GM21737 (cell line): ENCODE data around the gene SRCIN1.
"Not testable (repeated sequence)": the region's sequence is repeated elsewhere in the genome, so short reads cannot be mapped to it uniquely, and the experiment has no call there.

Source experiments
- ATAC-seq: cut with Tn5 transposase; IDR thresholded peaks from one replicate; pipeline ENCODE4 v1.9.1; 2021; ENCODE audit warnings: mild to moderate bottlenecking, moderate library complexity; ENCODE audit not compliant: unreplicated experiment

SRCIN1 gene

DNA sequence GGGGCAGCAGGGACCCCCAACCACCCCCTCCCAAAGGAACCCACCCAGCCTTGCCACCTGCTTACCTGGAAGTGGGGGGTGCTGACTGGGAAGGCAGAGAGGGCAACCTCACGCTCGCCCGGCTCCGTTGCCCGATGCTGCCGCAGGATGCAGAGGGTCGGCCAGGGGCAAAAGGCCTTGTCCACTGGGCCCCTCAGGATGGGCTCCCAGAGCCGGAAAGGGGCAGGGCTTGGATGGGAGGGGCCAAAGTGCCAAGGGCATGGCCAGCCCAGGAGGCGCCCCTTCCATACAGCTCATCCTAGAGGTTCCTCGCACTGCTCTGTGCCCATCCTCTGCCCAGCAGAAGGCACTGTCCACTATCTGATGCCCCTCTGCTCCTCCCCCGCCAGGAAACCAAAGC, 59.4 kb downstream of the SRCIN1 start:
- ATAC-seq, result no peak

- no peak for ATAC-seq
Measured at GRCh38 chr17:38545531-38546225, 60.1 kb downstream of the SRCIN1 start.

DNA sequence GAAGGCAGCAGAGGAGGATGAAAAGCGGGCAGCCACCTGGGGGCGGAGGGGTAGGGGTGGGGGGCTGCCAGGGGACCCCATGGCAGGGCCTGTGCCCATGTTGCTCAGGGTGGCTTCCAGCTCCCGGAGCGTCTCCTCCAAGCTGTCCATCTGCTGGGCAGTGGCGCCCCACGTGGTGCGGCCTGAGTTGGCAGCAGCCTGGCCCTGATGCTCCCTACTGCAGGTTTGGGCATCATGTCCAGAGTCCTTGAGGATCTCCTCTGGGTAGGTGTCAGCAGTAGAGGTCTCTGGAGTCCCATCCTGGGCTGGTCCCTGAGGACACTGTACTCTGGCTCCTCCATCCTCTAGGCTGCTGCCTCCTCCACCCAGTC, 60.9 kb downstream of the SRCIN1 start:
- no peak for ATAC-seq

DNA sequence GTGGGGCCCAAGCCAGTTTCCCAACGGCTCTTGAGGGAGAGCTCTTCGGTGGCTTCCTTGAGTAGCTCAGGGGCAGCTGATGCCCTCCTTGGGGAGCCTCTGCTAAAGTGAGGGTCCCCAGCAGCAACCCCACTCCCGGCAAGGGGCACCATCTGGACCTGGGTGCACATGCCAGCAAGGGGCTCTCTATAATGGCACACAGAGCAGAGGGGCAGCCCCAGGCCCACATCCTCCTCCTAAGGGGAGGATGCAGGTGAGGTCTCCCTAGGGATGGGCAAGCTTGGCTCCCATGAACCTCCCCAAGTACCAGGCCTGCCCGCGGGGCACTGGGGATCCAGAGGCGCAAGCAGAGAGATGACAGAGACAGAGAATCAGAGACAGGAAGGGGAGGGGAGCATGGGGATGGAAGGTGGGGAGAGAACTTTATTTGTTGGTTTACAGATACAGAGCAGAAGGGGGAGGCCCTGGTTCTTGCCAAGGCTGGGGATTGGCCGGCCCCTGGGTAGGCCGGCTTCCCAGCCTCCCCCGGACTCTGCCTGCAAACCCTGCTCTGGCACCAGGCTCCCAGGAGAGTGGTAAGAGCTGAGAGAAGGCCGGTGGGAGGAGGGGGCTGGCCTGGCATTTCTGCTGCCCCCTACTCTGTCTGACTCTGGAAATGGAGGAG, 61.4 kb downstream of the SRCIN1 start:
- ATAC-seq, result no peak

DNA sequence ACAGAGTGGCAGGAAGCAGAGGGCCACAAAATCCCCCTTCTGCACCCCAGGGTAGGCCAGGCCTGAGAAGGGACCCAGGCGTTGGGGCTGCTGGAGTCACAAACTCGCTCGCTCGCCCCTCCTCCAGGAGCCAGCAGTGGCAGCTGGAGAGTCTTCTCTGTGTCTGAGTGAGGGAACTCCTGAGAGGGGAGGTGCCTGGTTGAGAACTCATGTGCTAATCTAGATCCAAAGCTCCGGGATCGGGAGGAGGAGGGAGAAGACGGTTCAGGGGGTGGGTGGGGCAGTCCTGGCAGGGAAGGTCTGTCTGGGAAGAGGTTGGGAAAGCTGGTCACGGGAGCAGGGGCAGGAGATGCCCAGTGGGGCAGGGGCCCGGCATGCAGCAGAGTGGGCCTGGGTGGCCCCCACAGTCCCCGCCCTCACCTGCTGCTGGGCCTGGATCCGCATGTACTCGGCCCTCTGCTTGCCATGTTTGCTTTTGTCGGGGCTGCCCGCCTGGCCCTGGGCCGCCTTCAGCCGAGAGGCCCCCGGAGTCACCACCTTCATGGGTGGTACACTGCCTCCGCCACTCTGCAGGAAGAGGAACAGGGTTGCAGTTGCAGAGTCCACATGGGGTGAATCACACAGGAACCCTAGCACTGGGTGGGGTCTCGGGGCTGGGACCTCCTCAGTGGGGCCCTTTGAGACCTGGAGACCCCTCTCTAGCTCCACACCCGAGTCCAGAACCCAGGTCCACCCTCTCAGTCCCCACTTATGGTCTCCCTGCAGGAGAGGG, 62.2 kb downstream of the SRCIN1 start:
- no peak for ATAC-seq

GRCh38 chr17:38542286-38542685, 63.5 kb downstream of the SRCIN1 start:
- no peak for ATAC-seq

GRCh38 chr17:38541281-38541680, 64.5 kb downstream of the SRCIN1 start:
- ATAC-seq, result no peak

- ATAC-seq, result no peak
Measured at GRCh38 chr17:38540514-38541045, 65.2 kb downstream of the SRCIN1 start.

GRCh38 chr17:38539386-38539785, 66.4 kb downstream of the SRCIN1 start:
- no peak for ATAC-seq

GRCh38 chr17:38538906-38539305, 66.8 kb downstream of the SRCIN1 start:
- ATAC-seq, result no peak

GRCh38 chr17:38536661-38537060, 69.1 kb downstream of the SRCIN1 start:
- ATAC-seq, result no peak

DNA sequence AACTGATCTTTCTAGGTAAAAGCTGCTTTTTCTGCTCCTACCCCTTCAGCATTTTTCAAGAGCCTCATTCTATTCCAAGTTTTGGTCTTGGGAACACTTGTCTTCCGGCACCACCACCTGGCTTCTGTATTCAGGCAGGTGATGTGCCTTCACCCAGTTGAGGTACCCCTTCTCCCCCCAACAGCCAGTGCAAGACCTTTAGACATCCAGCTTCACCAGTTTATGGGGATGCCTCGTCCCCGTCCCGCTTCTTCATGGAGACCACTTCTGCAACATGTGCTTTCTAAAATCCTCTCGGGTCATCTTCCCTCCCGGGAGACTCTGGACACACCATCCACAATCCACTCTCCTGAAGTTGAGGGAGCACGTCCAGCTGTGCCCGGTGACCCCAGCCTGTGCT, 69.9 kb downstream of the SRCIN1 start:
- ATAC-seq, result no peak

- no peak for ATAC-seq
Measured at GRCh38 chr17:38534498-38534885, 71.3 kb downstream of the SRCIN1 start.

DNA sequence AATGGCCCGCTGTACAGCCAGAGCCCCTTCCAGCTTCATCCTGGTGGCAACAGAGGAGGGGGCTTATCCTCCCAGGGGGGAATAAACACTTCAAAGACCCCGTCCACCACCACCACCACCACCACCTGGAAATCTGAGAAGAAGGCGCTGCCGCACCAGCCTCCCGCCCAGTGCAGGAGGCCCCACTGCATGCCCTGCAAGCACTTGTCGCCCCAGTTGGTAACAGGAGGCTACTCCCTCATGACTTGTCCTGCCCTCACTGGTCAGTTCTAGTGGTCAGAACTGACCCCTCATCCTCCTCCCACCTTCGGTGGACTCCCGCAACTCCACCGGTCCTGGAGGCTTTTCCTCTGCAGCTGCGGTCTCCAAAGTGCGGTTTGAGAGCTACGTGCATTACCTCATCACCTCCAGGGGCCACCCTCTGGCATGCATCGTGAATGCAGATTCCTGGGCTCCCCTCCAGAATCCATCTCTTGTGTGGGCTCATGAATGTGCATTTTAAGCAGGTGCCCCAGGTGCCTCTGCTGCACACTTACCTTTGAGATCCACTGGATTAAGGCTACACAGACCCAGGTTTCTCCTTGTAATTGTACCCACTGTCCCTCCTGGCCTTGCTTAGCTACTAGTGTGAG, 71.8 kb downstream of the SRCIN1 start:
- no peak for ATAC-seq

GRCh38 chr17:38533241-38533640, 72.5 kb downstream of the SRCIN1 start:
- ATAC-seq, result no peak

DNA sequence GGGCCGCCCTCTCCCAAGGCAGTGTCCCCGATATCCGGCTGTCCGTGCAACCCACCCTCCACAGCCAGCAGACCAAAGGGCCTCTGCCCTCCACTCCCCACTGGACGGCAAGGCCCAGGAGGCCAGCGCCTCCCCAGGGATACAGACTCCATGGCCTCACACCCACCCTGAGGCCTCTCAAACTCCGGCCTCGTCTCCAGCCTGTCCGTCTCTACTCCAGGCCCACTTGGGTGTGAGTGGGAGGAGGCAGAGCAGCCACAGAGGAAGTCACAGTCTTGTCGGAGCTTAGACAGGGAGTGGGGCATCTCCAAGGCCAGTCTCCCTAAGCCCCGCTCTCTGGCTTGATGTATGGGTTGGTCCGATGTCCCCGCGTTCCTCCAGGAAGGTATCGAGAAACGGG, 73.3 kb downstream of the SRCIN1 start:
- no peak for ATAC-seq

- not testable (repeated sequence) for ATAC-seq
Measured at GRCh38 chr17:38531761-38532160, 74.0 kb downstream of the SRCIN1 start.

DNA sequence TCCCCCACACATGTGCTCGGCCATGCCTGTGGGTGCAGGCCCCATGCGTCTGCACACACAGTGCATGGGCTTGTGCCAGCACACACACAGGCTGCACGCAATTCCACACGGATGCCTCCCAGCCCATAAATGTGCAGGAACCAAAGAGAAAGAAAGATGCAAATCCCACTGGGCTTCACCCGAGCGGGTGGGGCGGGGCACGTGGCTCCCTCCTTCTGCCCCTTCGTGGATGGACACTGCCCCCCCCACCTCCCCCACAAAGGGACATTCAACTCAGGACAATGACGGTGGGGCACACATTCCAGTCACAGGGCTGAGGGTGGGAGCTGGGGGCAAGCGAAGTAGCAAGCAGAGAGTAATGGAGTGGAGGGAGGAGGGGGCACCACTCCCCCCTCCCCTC, 74.9 kb downstream of the SRCIN1 start:
- not testable (repeated sequence) for ATAC-seq

GRCh38 chr17:38528141-38528540, 77.6 kb downstream of the SRCIN1 start:
- ATAC-seq, result not testable (repeated sequence)

DNA sequence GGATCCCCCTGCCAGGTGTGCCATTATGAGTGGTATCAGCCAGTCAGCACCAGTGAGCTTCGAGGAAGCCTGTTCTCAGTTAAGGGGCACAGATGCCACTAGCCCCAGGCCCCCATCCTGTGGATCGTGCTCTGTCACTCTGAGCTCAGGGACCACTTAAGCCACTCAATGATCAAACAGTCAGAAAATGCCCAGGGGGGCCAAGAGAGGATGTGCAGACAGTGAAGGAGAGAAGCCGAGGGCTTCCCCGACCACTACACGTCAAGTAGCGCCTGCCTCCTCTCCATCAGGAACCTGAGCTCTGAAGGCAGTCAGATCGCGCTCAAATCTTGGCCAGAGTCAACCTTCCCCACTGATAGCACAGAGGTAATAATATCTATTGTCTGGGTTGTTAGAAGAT, 79.2 kb downstream of the SRCIN1 start:
- not testable (repeated sequence) for ATAC-seq

- no peak for ATAC-seq
Measured at GRCh38 chr17:38512473-38513058, 93.2 kb downstream of the SRCIN1 start.
